Measurements from ENCODE around the gene LGI4.
"Not testable (repeated sequence)": the region's sequence is repeated elsewhere in the genome, so short reads cannot be mapped to it uniquely, and the experiment has no call there.

The LGI4 gene

GRCh38 chr19:35154525-35155406, 19.9 kb upstream of the LGI4 start, which contains the start of gene FXYD5:
Gene FXYD5, plus strand, starts transcription at chr19:35154735. Its CDS starts 816 bp downstream, at chr19:35155551.
- DNase-seq (ENCODE audit: low read depth): no peak
- TF ChIP-seq CTCF (conservative IDR thresholded peaks at IDR 0.05; ENCODE audit: low read depth, low read length): no peak

GRCh38 chr19:35153701-35154524, 19.1 kb upstream of the LGI4 start:
- peak overlapping the region; percentile 62 for H3K4me3 ChIP-seq (ENCODE audit: low read length)
- peak; percentile 66 for TF ChIP-seq CTCF (conservative IDR thresholded peaks at IDR 0.05; ENCODE audit: low read depth, low read length)
- DNase-seq (ENCODE audit: low read depth): no peak

More at GRCh38 chr19:35154525-35155406, 19.9 kb upstream of the LGI4 start, which contains the start of gene FXYD5:
- H3K4me3 ChIP-seq (ENCODE audit: low read length): peak within 1 kb of the TSS; percentile 62

- DNase-seq (ENCODE audit: low read depth); H3K4me3 ChIP-seq (ENCODE audit: low read length): not testable (repeated sequence)
Observed at GRCh38 chr19:35153129-35153522, 18.3 kb upstream of the LGI4 start.

GRCh38 chr19:35151273-35152065, 16.6 kb upstream of the LGI4 start:
- no peak for TF ChIP-seq CTCF (conservative IDR thresholded peaks at IDR 0.05; ENCODE audit: low read depth, low read length)
- no peak for DNase-seq (ENCODE audit: low read depth)
- no peak overlapping the region for H3K4me3 ChIP-seq (ENCODE audit: low read length)

GRCh38 chr19:35150445-35150844, 15.6 kb upstream of the LGI4 start:
- DNase-seq (ENCODE audit: low read depth): no peak
- TF ChIP-seq CTCF (conservative IDR thresholded peaks at IDR 0.05; ENCODE audit: low read depth, low read length): no peak
- H3K4me3 ChIP-seq (ENCODE audit: low read length): no peak overlapping the region

GRCh38 chr19:35149463-35149862, 14.6 kb upstream of the LGI4 start:
- TF ChIP-seq CTCF (conservative IDR thresholded peaks at IDR 0.05; ENCODE audit: low read depth, low read length): no peak
- DNase-seq (ENCODE audit: low read depth): no peak
- H3K4me3 ChIP-seq (ENCODE audit: low read length): no peak overlapping the region
